ENCODE results near the gene GAB4.
A peak's percentile ranks its signal among the peaks of the same experiment; 100 is the strongest.

The GAB4 gene

DNA sequence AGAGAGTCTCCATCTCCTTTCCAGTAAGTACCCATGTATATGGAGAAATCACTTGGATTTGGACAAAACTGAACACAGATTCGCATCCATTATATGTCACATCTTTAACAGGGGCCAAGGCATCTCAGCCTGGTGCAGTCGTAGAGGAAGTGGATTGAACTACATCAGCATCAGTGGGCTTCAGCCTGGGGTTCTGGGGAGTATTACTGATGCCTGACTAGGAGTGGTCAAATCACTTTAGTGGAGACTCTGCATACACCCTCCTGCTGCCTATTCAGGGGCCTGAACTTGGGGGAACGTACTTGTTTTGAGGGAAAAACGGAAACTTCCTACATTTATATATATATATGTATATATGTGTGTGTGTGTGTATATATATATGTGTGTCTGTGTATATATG, 72.8 kb downstream of the GAB4 start:
- FAIRE-seq (no peak), DNase-seq (ENCODE audit: insufficient read length, low spot score) (no peak)
- TF ChIP-seq, protein P1, sequence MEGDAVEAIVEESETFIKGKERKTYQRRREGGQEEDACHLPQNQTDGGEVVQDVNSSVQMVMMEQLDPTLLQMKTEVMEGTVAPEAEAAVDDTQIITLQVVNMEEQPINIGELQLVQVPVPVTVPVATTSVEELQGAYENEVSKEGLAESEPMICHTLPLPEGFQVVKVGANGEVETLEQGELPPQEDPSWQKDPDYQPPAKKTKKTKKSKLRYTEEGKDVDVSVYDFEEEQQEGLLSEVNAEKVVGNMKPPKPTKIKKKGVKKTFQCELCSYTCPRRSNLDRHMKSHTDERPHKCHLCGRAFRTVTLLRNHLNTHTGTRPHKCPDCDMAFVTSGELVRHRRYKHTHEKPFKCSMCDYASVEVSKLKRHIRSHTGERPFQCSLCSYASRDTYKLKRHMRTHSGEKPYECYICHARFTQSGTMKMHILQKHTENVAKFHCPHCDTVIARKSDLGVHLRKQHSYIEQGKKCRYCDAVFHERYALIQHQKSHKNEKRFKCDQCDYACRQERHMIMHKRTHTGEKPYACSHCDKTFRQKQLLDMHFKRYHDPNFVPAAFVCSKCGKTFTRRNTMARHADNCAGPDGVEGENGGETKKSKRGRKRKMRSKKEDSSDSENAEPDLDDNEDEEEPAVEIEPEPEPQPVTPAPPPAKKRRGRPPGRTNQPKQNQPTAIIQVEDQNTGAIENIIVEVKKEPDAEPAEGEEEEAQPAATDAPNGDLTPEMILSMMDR (IDR thresholded peaks at IDR 0.05; ENCODE audit: insufficient read depth, missing control alignments), result no peak

DNA sequence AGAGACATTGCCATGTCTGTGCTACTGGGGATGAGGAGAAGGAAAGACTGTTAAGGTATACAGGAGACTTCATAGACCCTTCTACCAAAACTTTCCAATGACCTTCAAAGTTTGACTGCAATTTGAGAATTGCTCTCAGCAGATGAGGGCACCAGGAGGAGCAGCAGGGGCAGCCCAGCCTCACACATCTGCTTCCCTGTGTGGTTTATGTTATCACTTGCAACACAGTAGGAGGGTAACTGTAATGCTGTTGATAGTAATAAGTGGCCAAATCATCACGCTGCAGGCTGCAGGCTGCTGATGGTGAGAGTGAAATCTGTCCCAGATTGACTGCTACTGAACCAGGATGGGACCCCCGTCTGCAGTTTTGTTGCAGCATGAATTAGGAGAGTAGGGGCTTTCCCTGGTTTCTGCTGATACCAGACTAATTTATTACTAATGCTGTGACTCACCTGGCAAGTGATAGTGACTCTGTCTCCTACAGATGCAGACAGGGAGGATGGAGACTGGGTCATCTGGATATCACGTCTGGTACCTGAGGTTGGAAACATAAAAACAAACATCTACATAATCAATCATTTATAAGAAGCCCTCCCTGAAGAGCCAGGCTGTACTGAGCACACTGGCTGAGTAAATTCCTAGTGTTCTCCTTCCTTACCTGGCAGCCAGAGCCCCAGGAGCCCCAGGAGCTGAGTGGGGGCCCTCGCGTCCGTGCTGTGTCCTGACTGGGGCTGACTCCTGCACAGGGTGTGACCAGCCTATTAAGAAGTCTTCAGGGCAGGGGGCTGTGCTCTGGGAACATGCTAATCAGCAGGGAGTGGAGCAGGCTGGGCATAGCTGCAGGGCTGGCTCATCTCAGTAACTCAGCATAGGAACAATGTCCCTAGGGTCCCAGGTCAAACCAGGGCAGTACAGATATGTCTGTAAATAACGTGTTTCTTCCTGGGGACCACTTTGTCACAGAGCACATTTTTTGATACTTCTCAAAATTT, 74.4 kb downstream of the GAB4 start:
- no peak for FAIRE-seq
- TF ChIP-seq, protein P1 (IDR thresholded peaks at IDR 0.05; ENCODE audit: insufficient read depth, missing control alignments), result no peak
- DNase-seq (ENCODE audit: insufficient read length, low spot score), result no peak

DNA sequence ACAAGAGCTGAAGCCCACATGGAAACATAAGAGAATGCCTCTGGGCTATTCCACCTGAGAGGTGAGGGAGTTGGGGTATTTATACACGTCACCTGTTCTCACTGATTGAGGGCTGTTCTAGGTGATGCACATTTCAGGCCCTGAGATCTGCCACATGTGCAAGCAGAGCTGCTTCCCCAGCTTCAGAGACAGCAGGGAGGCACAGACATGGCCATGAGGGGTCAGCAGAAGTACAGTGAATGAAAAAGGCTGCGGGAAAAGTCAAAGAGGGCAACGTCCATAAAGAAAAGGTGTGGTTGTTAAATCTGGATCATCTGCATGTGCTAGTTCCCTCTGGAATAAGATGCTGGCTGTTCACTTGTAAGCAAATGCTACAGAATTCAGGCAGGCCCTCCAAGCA, 75.4 kb downstream of the GAB4 start:
- DNase-seq (ENCODE audit: insufficient read length, low spot score), result no peak
- no peak for FAIRE-seq
- TF ChIP-seq, protein P1 (IDR thresholded peaks at IDR 0.05; ENCODE audit: insufficient read depth, missing control alignments), result peak; percentile 21

DNA sequence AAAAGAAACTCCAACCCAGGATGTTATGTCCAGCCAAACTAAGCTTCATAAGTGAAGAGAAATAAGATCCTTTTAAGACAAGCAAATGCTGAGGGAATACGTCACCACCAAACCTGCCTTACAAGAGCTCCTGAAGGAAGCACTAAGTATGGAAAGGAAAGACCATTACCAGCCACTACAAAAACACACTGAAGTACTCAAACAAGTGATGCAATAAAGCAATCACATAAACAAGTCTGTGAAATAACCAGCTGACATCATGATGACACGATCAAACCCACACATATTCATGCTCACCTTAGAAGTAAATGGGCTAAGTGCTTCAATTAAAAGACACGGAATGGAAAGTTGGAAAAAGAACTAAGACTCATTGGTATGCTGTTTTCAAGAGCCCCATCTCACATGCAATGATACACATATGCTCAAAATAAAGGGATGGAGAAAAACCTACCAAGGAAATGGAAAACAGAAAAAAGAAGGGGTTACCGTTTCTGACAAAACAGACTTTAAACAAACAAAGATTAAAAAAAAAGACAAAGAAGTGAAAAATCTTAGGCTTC, 82.5 kb downstream of the GAB4 start:
- no peak for FAIRE-seq
- TF ChIP-seq, protein P1 (IDR thresholded peaks at IDR 0.05; ENCODE audit: insufficient read depth, missing control alignments), result no peak
- DNase-seq (ENCODE audit: insufficient read length, low spot score), result no peak

DNA sequence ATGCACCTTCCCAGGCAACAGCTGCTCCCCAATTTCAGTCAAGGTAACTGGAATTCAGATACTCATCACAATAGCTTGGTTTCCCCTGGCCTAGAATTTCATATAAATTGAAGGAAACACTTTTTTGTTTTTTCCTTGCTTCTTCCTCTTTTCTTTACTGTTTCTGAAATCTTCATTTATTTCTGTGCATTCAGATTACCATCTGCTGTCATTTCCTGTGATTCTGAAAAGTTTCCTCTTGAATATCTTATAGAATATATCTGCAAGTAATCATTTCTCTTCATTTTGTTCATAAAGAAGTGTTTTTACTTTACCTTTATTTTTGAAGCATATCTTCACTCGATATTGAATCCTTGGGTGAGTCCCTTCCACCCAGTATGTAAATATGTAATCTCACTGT, 85.3 kb downstream of the GAB4 start:
- DNase-seq (ENCODE audit: insufficient read length, low spot score), result no peak
- TF ChIP-seq, protein P1 (IDR thresholded peaks at IDR 0.05; ENCODE audit: insufficient read depth, missing control alignments), result no peak
- FAIRE-seq, result no peak

DNA sequence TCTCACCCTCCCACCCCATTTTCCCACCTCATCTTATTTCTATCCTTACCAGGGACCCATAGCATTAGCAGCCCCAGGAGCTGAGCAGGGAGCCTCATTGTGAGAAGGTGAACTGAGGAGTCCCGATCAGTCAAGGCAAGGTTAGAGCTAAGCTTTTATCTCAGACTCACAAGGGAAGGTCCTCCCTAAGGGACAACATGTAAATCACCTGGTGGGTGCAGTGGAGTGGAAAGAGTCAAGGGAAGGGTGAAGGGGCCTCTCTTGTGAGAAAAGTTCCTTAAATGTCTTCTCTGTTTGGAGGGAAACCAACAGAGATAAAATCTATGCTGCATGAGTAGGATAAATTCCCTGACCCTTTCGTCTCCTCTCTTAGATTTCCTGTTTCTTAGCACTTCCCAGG, 85.9 kb downstream of the GAB4 start:
- TF ChIP-seq, protein P1 (IDR thresholded peaks at IDR 0.05; ENCODE audit: insufficient read depth, missing control alignments), result no peak

More for the DNA sequence above, 85.9 kb downstream of the GAB4 start:
- FAIRE-seq (no peak), DNase-seq (ENCODE audit: insufficient read length, low spot score) (no peak)

All from D721Med (cell line).